GM12878 (cell line): ENCODE data around the gene QSOX2. TPM values are rescaled to one million over a fixed set of nuclear protein-coding genes. Genes with fewer than 3 reads are reported as not detected.

ENCODE experiments used
- ATAC-seq: fragments of 200-7000 bp; cut with Tn5 transposase; 3 replicates; pipeline ENCODE4 v1.9.1; 2020; ENCODE audit warnings: mild to moderate bottlenecking, moderate library complexity
- BruUV-seq: library from RNA; stranded (reverse); fragments of 400-500 nt; replicated peaks from 2 replicates; lab custom pipeline; 2021; lab: Mats Ljungman, UMichigan
- CTCF ChIA-PET: fragments of 300-600 bp; sonication (Branson Sonifier 250); formaldehyde crosslinking; extraction: SDS; loops from one replicate; lab custom pipeline; 2021; ENCODE audit warnings: inconsistent platforms; lab: Yijun Ruan, JAX
- POLR2A ChIA-PET: fragments of 350-600 bp; formaldehyde crosslinking; extraction: SDS; loops from one replicate; lab custom pipeline; 2021; ENCODE audit warnings: inconsistent platforms; lab: Charles Lee
- RAD21 ChIA-PET: fragments of 300-600 bp; sonication (Branson Sonifier 250); formaldehyde crosslinking; loops from one replicate; lab custom pipeline; 2023; ENCODE audit warnings: antibody characterized with exemption; ENCODE audit not compliant: unreplicated experiment; lab: Charles Lee
- SMC1A ChIA-PET: fragments of 300-600 bp; sonication (Branson Sonifier 250); formaldehyde crosslinking; loops from one replicate; lab custom pipeline; 2023; ENCODE audit not compliant: unreplicated experiment, uncharacterized antibody; lab: Charles Lee
- DNase-seq: peaks from one replicate; pipeline ENCODE4 v3.0.0-alpha.2; 2011; ENCODE audit warnings: low read depth, low spot score
- FAIRE-seq: peaks from 3 replicates; lab custom pipeline; 2011; peaks lifted over from hg19 to GRCh38; lab: Jason Lieb, UNC
- H2AFZ ChIP-seq: 2 replicates; pipeline ENCODE4 v1.6.0; 2011; ENCODE audit warnings: low read depth, low read length, control low read depth; ENCODE audit not compliant: control insufficient read depth
- H3K27ac ChIP-seq: 2 replicates; pipeline ENCODE4 v1.5.1; 2011; ENCODE audit warnings: control low read depth; ENCODE audit not compliant: control insufficient read depth, insufficient read depth
- H3K27me3 ChIP-seq, 2 experiments: replicated peaks in 1 of 2; 2 replicates each; pipeline versions ENCODE4 v1.6.0 to v1.6.1; 2011; ENCODE audit warnings: low read length in 1 of 2; ENCODE audit not compliant: control insufficient read depth in 2 of 2, insufficient read depth in 2 of 2
- H3K36me3 ChIP-seq, 2 experiments: 2 replicates each; pipeline ENCODE4 v1.5.1; 2011; ENCODE audit warnings: low read length in 1 of 2; ENCODE audit not compliant: control insufficient read depth in 2 of 2, insufficient read depth in 2 of 2
- H3K4me1 ChIP-seq: 2 replicates; pipeline ENCODE4 v1.6.1; 2011; ENCODE audit warnings: mild to moderate bottlenecking, low read length, moderate library complexity, mixed read lengths; ENCODE audit not compliant: control insufficient read depth, insufficient read depth
- H3K4me2 ChIP-seq: 2 replicates; pipeline ENCODE4 v1.6.0; 2011; ENCODE audit warnings: control low read depth; ENCODE audit not compliant: control insufficient read depth, insufficient read depth
- H3K4me3 ChIP-seq: fragments of 200-600 bp; sonication (generic); 2 replicates; pipeline ENCODE4 v1.5.1; 2016
- H3K79me2 ChIP-seq: 2 replicates; pipeline ENCODE4 v1.6.0; 2011; ENCODE audit warnings: low read length; ENCODE audit not compliant: control insufficient read depth, insufficient read depth
- H3K9ac ChIP-seq: 2 replicates; pipeline ENCODE4 v1.8.0; 2011; ENCODE audit warnings: low read length, control low read depth, mixed read lengths; ENCODE audit not compliant: control insufficient read depth, insufficient read depth
- H3K9me3 ChIP-seq: replicated peaks from 3 replicates; pipeline ENCODE4 v1.5.1; 2011; ENCODE audit warnings: mild to moderate bottlenecking, low read length; ENCODE audit not compliant: control insufficient read depth, insufficient read depth
- H4K20me1 ChIP-seq: 2 replicates; pipeline ENCODE4 v1.6.0; 2011; ENCODE audit not compliant: control insufficient read depth, insufficient read depth
- KAT2A ChIP-seq: conservative IDR thresholded peaks from 2 replicates; pipeline ENCODE4 v1.6.1; 2011; ENCODE audit warnings: low read depth, low read length; ENCODE audit not compliant: control insufficient read depth
- PML ChIP-seq: IDR thresholded peaks from 2 replicates; pipeline ENCODE4 v1.6.1; 2012; ENCODE audit warnings: low read length, inconsistent platforms
- WGBS: methylation state at CpG from one replicate; pipeline ENCODE4 v1.1.6; 2016; ENCODE audit warnings: low lambda C conversion rate; ENCODE audit not compliant: insufficient replicate concordance, insufficient coverage; ENCODE audit errors: missing lambda C conversion rate; 5-methylcytosine and 5-hydroxymethylcytosine counted together
- in situ Hi-C: fragments of 300-500 bp; cut with MboI; formaldehyde crosslinking; loops from 9 replicates; pipeline ENCODE4 v1.14.3; 2018; ENCODE audit warnings: mixed read lengths
- intact Hi-C: fragments of 100-400 bp; cut with micrococcal nuclease; formaldehyde crosslinking; loops from one replicate; pipeline ENCODE4 v1.14.2; 2022; ENCODE audit not compliant: unreplicated experiment
- polyA plus RNA-seq, 11 experiments: library from polyadenylated mRNA; depleted of rRNA in 4 of 11; unstranded in 6 of 11; stranded (reverse) in 5 of 11; fragments of >200 nt; fragmentation: Nextera tagmentation in 4 of 11; fragmentation: Illumina TruSeq in 1 of 11; extraction: Ambion mirVana in 4 of 11; extraction: Trizol in 1 of 11; gene quantifications; 1 replicate in 1 of 11; 2 replicates in 10 of 11; pipeline versions ENCODE4 v1.2.1 to v1.2.3, GENCODE V29; 2011 to 2016; ENCODE audit warnings: inconsistent platforms in 2 of 11, missing spikeins in 2 of 11, low read depth in 1 of 11
- total RNA-seq, 4 experiments: library from RNA; depleted of rRNA in 3 of 4; stranded (reverse); fragments of >200 nt in 3 of 4; fragmentation: Illumina TruSeq in 1 of 4; extraction: Trizol in 1 of 4; gene quantifications; 2 replicates each; pipeline versions ENCODE4 v1.2.1 to v1.2.3, GENCODE V29; 2013 to 2021
- TF ChIP-seq, protein P1 (sequence below): IDR thresholded peaks from 2 replicates; pipeline ENCODE4 v1.6.1; 2011; ENCODE audit warnings: borderline replicate concordance, low read depth, mild to moderate bottlenecking, moderate library complexity, low read length; ENCODE audit not compliant: insufficient read depth, poor library complexity, severe bottlenecking
- TF ChIP-seq, protein P2 (sequence below): fragments of 450-650 bp; formaldehyde crosslinking; IDR thresholded peaks from 2 replicates; pipeline ENCODE4 v1.4.0; 2022; ENCODE audit warnings: mild to moderate bottlenecking, moderate library complexity

QSOX2 gene
- total and polyA plus RNA-seq, 10 of the 15 experiments (the other 5 are each of a cell fraction or from before 2014, with no cell fraction given), result 0.34 to 16.1 (median 8.2) TPM

DNA sequence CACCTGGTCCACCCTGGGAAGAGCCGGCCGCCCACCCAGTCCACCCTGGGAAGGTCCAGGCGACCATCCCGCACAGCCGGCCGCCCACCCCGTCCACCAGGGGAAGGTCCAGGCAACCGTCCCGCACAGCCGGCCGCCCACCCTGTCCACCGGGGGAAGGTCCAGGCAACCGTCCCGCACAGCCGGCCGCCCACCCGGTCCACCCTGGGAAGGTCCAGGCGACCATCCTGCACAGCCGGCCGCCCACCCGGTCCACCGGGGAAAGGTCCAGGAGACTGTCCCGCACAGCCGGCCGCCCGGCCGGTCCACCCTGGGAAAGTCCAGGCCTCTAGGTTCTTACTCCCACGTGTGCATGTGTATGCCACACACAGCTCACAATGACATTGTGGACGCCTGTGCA, 6.7 kb upstream of the QSOX2 start:
- H3K4me3 ChIP-seq, result no peak overlapping the region
- no peak overlapping the region for H3K9ac ChIP-seq
- in situ Hi-C loops (no loop called here), intact Hi-C loops (no loop called here)
- no peak overlapping the region for H2AFZ ChIP-seq
- no peak for ATAC-seq
- H3K27ac ChIP-seq, result no peak overlapping the region
- ChIA-PET CTCF (no interaction called here), SMC1A (no interaction called here), RAD21 (no interaction called here), POLR2A (no interaction called here)
- no peak for TF ChIP-seq PML
- TF ChIP-seq, protein P1, sequence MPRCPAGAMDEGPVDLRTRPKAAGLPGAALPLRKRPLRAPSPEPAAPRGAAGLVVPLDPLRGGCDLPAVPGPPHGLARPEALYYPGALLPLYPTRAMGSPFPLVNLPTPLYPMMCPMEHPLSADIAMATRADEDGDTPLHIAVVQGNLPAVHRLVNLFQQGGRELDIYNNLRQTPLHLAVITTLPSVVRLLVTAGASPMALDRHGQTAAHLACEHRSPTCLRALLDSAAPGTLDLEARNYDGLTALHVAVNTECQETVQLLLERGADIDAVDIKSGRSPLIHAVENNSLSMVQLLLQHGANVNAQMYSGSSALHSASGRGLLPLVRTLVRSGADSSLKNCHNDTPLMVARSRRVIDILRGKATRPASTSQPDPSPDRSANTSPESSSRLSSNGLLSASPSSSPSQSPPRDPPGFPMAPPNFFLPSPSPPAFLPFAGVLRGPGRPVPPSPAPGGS, result no peak
- TF ChIP-seq, protein P2, sequence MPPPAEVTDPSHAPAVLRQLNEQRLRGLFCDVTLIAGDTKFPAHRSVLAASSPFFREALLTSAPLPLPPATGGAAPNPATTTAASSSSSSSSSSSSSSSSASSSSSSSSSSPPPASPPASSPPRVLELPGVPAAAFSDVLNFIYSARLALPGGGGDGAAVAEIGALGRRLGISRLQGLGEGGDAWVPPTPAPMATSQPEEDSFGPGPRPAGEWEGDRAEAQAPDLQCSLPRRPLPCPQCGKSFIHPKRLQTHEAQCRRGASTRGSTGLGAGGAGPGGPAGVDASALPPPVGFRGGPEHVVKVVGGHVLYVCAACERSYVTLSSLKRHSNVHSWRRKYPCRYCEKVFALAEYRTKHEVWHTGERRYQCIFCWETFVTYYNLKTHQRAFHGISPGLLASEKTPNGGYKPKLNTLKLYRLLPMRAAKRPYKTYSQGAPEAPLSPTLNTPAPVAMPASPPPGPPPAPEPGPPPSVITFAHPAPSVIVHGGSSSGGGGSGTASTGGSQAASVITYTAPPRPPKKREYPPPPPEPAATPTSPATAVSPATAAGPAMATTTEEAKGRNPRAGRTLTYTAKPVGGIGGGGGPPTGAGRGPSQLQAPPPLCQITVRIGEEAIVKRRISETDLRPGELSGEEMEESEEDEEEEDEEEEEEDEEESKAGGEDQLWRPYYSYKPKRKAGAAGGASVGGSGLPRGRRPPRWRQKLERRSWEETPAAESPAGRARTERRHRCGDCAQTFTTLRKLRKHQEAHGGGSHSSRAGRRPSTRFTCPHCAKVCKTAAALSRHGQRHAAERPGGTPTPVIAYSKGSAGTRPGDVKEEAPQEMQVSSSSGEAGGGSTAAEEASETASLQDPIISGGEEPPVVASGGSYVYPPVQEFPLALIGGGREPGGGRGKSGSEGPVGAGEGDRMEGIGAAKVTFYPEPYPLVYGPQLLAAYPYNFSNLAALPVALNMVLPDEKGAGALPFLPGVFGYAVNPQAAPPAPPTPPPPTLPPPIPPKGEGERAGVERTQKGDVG (CRISPR knock-in tag), result no peak
- TF ChIP-seq KAT2A, result no peak
- WGBS, result 51% methylated on average over 17 of the region's 29 CpGs
- H3K36me3 ChIP-seq, result no peaks in the 10 kb centered on the region
- H3K4me2 ChIP-seq, result no peak overlapping the region
- H3K79me2 ChIP-seq, result no peaks in the 10 kb centered on the region
- no TSS peak for BruUV-seq
- H4K20me1 ChIP-seq, result no peaks in the 10 kb centered on the region
- H3K27me3 ChIP-seq, result peaks cover 0 to 1% of the 10 kb centered on the region in 2 experiments; a peak in 1 of 4 replicates
- FAIRE-seq, result no peak
- H3K9me3 ChIP-seq, result no peaks in the 10 kb centered on the region
- H3K4me1 ChIP-seq, result no peaks in the 10 kb centered on the region
- DNase-seq, result no peak
